Stimulated activated naive CD4-positive, alpha-beta T cell (primary cell): Measurements from ENCODE around the gene PIAS4.

ENCODE experiments used
- DNase-seq, 6 experiments: peaks; one replicate each; lab custom pipeline; 2025; lab: John Stamatoyannopoulos, UW

PIAS4 gene

GRCh38 chr19:3977242-3978143, 30.0 kb upstream of the PIAS4 start:
- no peak for DNase-seq

- DNase-seq = no peak
Measured at GRCh38 chr19:3978145-3978544, 29.4 kb upstream of the PIAS4 start.

DNA sequence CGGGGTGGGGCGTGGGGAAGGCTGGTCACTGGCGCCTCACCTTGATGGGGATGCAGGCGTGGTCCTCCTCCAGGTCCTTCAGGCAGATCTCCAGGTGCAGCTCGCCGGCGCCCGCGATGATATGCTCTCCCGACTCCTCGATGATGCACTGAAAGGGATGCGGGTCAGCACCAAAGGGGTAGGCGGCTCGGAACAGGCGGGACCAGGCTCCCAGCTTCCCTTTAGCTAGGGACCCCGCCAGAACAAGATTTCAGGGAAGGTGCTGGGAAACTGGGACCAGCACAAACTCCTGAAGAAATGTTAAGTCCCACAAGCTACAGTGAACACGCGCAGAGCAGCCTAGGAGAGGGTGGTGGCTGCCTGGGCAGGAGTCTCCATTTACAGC, 28.3 kb upstream of the PIAS4 start:
- DNase-seq = no peak

DNA sequence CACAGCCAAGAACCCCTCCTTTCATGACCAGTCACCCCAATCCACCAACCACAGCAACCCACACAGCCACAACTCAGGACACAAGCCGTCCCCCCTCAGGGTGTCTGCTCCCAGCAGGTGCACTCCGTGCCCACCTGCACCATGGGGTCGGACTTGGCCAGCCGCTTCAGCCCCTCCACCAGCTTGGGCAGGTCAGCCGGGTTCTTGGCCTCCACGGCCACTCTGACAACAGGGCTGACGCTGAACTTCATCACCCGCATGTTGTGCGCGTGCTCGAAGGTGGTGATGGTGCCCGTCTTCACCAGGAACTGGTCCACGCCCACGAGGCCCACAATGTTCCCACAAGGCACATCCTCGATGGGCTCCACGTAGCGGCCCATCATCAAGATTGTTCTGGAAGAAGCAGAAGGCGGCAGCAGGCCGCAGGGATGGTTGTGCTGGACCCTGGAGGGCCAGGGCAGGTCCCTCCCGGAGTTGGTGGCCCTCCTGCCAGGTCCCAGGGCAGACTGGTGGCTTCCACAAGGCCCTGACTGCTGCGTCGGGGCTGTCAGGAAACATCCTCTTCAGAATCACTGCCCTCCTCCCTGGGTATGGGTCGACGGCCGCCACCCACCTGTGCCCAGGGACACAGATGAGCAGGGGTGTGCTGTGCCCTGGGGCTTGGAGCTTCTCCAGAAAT, 27.7 kb upstream of the PIAS4 start:
- no peak for DNase-seq

DNA sequence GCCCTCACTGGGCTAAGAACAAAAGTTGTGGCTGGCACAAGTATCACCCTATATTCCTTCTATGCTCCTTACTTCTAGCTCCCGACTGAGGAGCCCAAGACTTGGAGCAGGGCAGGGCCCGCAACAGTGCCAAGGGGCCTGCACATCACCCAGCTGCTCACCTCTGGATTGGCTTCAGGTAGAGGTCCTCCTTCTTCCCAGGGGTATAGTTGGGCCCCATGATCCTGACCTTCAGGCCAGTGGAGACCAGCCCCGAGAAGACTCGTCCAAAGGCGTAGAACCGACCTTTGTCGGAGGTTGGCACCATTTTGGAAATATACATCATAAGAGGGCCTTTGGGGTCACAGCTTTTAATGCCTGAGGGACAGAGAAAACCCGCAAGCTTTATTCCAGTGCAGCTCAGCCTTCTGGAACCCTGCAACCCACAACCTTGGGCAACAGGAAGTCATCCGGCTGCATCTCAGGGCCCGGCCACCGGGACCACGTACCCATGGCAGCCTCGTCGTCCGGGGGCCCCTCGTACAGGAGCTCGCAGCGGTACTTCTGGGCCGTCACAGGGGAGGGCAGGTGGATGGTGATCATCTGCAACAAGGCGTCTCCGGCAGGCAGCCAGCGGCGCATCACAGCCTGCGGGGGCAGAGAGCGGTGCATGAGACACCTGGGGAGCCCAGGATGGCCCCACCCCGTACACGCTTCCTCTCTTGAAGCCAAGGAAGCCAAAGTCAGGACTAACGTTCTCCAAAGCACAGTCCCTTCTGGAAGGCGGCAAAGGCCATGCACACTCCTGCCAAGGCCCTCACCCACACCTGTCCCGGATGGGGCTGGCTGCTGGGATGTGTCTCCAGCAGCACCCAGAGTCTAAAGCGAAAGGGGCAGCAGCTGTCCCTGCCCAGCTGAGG, 26.9 kb upstream of the PIAS4 start:
- DNase-seq = no peak

GRCh38 chr19:3981373-3981735, 26.2 kb upstream of the PIAS4 start:
- DNase-seq = no peak

GRCh38 chr19:3981736-3982681, 25.5 kb upstream of the PIAS4 start:
- DNase-seq = no peak

DNA sequence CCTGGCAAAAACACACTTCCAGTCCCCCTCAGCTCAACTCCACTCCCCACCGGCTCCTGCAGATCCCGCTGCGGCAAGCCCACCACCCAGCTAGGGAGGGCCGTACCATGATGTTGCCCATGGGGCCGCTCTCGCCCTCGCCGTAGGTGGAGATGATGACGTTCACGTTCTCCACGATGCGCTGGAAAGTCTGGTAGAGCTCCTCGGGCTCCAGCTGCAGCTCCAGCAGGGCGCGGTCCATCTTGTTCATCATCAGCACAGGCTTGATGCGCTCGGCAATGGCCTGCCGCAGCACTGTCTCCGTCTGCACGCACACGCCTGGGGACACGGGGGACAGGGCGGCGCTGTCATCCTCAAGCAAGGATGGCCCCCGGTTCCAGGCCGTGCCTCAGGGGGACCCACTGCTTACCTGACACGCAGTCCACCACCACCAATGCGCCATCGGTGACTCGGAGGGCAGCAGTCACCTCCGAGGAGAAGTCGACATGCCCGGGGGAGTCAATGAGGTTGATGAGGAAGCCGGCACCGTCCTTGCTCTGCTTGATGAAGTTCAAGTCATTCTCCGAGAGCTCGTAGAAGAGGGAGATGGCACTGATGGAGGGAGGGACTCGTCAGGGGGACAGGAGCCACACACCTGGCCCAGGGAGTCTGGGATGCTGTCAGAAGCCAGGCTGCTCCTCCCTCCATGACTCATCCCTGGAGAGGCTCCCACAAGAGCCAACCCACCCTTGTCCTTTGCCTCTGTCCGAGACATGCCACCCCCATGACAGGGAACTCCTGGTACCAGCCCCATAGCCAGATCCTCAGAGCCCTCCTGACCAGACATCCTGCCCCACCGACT, 24.6 kb upstream of the PIAS4 start:
- DNase-seq = no peak

- no peak for DNase-seq
Measured at GRCh38 chr19:3983542-3983914, 24.0 kb upstream of the PIAS4 start.

DNA sequence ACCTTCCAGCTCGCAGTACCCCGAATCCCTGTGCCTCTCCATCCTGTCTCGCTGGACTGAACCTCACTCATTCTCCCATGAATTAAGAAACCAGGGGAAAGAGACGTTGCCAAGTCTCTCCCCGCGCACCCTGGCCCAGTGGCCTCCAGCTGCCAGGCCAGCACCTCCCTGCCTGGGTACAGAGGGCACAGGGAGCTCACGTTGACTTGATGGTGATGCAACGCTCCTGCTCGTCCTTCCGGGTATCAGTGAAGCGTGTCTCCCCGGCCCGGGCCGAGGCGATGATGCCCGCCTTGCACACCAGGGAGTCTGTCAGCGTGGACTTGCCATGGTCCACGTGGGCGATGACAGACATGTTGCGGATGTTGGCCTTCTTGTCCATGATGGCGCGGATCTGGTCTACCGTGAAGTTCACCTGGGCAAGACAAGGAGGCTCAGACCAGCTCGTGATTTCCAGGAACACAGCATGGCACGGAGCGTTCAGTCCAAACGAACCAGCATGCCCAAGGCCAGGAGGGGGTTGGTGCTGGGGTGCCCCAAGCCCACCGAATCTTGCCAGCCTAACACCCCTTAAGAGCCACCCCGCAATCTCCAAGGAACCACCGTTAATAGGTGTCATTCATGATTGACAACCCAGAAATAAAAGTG, 23.5 kb upstream of the PIAS4 start:
- DNase-seq = no peak

- no peak for DNase-seq
Measured at GRCh38 chr19:3984584-3984907, 23.0 kb upstream of the PIAS4 start.

DNA sequence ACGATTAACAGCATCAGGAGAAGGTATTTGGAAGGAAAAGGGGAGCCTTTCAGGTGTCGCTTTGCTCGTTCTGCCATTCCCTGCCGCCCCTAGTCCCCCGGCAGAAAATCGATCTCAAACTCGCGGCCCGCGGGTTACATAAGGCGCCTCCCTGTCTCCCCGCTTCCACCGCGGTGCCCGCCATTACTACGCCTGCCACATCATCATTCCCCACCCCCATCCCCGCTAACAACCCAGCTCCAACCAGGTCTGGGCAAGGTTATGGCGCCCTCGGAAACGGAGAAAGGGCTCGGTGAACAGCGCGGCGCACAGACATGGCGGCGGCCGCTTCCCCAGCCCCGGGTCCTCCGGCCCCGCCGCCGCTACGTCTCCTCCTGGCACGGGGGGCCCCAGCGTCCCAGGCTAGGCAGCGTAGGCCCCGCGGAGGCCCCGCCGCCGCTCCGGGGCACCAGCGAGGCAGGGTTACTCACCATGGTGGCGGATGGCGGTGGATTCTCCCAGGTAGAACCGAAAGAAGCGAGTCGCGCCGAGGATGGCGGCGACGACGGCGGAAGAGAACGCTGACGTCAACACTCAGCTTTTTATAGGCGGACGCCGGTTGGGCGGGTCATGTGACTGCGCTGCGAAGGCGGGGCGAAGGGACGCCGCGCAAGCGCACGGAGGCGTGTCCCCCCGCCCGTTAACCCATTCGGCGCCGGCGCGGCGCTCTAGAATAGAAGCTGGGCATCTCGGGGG, 22.5 kb upstream of the PIAS4 start, which contains the start of gene EEF2:
TSS of gene EEF2 (minus strand) at position 556 of the 735 bp plus-strand sequence. CDS start at position 473, 83 bp downstream.
- peak; percentile 84 to 97 (median 90) for DNase-seq

- DNase-seq = peak in 1 of 6 experiments; percentile 72
Measured at GRCh38 chr19:3985643-3986259, 21.8 kb upstream of the PIAS4 start.

DNA sequence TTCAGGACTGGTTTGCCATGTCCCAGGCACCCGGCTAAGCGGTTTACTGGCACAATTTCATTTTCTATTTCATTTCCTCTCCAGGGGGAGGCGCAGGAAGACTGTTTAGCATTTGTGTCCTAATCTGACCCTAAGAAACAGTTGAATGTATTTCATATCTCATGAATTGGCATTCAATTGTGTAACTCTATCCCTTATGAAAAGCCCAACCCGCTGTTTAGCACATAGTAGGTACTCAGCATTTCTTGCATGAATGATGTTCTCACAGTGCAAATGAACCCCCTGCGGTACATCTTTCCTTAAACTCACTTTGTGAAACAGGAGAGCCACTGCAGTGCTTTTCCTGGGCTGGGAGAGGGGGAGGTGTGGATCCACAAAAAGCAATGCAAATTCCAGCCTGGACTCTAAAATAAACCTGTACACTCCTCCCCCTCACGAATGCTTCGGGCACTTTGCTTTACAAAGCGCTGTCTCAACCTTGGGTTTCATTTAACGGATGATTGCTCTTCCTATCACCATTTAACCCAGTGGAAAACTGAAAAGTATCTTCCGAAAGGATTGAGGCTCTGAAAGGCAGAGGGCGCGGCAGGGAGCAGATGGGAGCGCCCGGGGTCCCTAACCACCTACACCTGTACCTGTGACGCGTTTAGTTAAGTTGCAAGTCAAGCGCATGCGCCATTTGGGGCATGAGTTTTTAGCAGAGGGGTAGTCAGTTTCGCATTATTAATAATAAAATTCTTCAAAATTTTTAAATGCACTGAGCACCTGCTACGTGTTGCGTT, 21.1 kb upstream of the PIAS4 start:
- peak; percentile 34 to 71 (median 56) for DNase-seq

- DNase-seq = peak; percentile 78 to 90 (median 88)
Measured at GRCh38 chr19:3987619-3988371, 19.7 kb upstream of the PIAS4 start.

DNA sequence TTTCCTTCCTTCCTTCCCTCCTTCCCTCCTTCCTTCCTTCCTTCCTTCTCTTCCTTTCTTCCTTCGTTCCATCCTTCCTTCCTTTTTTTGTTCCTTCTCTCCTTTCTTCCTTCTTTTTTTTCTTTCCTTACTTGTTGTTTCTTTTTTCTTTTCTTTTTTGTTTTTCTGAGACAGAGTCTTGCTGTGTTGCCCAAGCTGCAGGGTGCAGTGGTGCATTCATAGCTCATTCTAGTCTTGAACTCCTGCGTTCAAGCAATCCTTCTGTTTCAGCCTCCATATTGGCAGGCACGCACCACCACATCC, 16.8 kb upstream of the PIAS4 start:
- DNase-seq = no peak

DNA sequence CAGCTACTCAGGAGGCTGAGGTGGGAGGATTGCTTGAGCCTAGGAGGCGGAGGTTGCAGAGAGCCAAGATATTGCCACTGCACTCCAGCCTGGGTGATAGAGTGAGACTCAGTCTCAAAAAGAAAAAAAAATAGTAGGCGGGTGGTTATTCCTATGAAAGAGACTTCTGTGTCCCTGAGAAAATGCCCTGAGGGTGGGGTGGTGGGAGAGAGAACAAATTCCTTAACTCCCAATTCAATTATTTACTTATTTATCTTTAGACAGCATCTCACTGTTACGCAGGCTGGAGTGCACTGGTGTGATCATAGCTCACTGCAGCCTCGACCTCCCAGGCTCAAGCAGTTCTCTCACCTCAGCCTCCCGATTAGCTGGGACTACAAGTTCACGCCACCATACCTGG, 11.9 kb upstream of the PIAS4 start:
- DNase-seq = no peak
